HG03520 (cell line): Measurements from ENCODE around the gene MBD2.
"Not testable (repeated sequence)": the region's sequence is repeated elsewhere in the genome, so short reads cannot be mapped to it uniquely, and the experiment has no call there.

ENCODE experiments used
- ATAC-seq: cut with Tn5 transposase; IDR thresholded peaks from one replicate; pipeline ENCODE4 v1.9.1; 2021; ENCODE audit warnings: mild to moderate bottlenecking, moderate library complexity; ENCODE audit not compliant: unreplicated experiment

MBD2 gene

DNA sequence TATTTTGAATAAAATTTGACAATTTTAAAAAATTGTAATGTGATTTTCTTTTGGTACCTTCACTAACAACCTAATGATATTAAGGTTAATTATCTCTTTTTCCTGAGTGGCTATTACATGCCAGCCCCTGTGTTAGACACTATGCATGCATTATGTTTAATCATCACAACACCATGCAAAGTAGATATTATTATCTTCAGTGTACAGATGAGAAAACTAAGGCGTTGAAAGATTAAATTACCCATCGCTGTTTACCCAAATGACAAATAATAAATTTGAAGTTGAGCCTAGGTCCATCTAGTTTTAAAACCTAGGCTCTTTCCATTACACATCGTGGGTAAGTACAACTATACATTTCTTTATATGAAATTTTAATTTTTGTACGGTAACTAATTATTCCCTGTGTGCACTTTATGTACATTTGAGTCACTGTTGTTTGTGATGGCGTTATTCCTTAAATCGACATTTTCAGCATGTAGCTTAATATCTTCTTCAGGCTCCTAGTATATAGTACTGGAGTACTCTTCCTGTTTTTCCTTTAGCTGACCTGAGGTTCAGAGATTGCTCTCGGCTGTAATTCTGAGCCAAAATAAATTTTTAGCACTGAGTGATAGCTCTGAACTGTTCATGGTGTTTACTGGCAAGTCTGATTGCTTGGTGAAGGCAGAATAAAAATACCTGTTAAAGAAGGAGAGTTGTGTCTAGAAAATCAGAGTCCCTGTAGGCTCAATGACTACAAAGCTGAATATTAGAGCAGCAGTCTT is 13.9 kb upstream of the MBD2 start:
- ATAC-seq = no peak

DNA sequence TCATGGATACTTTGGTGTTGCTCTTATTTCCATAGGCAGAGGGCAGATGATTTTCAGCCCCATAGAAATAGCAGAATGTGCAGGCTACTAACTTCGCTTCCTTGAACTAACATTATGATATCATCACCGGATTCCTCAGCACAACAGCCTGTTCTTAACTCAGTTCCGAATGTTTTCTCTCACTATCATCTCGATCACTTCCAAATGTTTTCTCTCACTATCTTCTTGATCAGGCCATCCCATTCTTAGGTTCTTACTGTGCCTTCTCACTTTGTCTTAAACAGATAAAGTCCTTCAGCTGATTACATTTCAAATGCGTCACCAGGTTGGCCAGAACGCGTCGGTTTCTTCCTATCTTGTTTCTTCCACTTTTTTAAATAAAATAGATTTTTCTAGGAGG is 11.4 kb upstream of the MBD2 start:
- ATAC-seq = no peak

DNA sequence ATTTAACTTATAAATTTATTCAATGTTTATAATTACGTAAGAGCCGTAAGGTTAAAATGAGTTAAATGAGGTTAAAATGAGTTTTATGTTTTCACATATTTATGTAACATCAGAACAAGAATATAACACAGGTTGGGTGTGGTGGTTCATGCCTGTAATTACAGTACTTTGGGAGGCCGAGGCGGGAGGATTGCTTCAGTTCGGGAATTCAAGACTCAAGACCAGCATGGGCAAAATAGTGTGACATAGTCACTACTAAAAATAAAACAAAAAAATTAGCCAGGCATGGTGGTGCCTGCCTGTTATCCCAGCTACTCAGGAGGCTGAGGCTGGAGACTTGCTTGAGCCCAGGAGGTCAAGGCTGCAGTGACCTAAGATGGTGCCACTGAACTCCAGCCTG is 9.3 kb upstream of the MBD2 start:
- ATAC-seq = no peak

DNA sequence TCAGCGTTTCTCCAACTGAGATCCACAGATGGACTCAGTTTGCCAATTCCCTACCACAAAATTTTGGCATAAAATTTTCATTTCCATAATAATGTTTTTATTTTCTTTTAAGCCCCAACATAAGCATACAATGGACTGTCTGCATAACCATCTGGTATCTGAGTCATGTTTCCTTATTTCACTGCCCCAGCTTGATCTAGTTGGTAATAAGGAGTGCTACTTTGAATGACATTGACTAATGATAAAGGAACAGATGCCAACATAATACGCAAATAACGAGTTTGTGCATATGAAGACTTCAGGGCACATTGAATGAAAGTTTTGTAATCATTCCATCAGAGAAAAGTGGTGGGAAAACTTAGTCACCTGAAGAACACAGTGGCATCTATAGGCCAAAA is 8.8 kb upstream of the MBD2 start:
- no peak for ATAC-seq

DNA sequence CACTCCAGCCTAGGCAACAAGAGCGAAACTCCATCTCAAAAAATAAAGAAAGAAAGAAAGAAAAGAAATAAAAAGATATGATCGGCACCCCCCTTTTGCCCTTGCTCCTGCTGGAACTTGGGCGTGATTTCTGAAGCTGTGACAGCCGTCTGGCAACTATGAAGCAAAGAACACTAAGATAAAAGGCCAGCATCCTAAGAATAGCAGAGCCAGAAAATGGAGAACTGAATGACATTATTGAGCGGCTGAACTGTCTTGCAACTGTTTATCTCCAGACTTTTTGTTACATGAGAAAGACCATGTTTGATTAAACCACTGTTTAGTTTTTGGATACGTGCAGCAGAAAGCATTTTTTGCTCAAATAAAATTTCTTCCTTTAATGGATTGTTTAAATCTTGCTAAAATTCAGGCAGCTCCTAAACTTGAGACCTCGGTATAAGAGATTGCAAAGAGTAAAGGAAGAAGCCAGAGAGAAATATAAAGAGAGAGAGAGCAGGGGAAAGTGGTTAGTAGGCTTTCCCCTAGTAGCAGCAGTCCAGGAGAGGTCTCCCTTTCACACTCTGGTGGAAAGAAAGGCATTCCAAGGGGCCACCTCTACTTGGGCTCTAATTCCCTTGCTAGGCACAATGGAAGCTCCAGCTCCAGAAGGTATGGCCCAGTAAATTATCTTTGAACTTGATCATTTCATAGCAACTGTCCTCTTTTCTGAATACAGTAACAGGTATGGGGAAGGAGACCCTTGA is 8.2 kb upstream of the MBD2 start:
- no peak for ATAC-seq

DNA sequence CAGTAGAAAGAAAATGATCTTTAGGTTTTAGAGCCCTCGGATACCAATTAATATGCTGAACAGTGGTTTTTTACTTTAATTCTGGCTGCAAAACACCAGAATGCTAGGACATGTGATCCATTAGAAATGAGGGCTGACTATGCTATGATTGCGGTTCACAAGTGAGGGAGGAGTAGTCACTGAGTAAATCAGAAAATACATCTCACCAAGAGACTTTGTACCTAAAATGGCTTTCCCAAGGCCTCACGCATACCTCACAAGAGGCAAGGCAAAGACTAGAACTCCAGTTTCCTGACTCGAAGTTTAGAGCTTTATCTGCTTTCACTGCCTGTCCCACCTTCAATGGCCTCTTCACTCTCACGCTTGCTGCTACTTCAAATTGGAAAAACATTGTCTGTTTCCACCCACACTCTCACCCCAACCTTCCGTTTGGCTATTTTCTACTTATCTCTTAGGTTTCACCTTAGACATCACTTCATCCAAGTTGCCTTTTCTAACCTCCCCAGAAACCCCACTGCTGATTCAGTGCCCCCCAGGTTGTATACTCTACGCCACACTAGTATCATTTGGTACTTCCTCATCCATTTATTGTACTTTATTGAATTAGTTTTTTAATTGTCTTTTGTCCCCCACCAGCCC is 5.1 kb upstream of the MBD2 start:
- ATAC-seq = no peak

DNA sequence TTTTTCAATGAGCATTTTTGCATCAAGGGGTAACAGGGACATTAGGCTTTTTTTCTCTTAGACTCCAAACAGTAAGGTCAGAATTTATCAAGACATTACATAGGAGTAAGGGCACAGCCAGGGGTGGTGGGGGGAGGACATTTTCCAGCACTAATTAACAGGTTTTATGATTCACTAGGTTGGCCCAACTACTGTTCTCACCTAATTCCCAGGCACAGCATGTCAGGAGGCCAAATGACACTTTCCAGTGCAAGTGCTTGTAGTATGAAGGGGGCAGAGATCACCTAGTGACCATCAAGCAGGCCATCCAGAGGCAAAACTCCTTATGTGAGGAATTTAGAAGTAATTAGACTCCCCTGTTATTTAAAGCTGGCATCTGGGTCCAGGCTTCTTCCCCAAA is 3.9 kb upstream of the MBD2 start:
- no peak for ATAC-seq

DNA sequence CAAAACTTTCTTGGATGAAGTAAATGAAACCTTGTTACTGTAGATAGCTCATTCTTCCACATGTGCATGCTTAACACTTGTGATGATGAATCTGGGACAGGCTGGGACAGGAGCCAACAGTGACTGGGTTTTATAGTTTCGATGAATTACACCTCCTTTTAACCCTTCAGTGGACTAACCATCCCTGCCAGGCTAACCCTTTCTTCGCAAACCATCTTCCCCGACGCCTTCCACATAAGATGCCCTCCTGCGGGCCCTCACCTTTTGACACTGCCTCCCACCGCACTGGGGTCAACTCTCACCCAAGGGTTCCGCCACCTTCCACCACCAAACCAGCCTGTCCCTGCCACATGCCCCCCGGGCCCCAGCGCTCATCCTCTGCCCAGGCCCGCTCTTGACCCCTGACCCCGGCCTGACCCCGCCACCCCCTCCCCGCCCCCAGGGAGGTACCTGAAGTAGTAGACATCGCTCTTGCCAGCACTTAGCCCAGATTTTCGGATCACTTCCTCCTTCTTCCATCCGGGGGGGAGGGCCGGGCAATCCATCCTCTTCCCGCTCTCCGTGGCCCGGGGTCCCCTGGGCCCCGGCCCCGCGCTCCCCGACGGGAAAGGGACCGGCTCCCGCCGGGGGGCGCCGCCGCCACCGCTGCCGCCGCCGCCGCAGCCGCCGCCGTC is 764 bp downstream of the MBD2 start:
- ATAC-seq = peak; percentile 7

DNA sequence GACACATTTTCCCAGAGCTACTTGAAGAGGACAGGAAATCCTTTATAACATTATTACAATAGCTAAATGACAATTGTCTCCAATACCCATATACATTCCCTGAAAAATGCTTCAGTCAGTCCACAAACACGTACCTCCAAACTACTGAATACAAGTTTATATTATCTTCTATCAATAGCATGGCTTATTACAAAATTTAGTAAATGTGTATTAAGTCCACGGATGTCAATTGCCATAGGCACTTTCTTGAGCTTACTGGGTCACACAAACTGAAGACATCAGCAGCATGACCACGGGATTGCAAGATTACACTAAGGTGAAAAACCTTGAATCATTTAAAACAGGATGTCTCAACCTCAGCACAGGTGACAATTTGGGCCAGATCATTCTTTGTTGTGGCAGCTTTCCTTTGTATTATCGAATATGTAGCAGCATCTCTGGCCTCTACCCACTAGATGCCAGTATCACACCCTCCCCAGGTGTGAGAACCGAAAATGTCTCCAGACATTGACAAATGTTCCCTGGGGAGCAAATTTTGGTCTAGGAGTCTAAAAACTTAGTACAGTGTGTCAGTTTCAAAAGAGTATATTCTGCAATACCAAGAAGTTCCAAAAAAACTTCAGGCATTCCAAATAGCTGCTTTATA is 1.4 kb downstream of the MBD2 start:
- peak; percentile 23 for ATAC-seq

DNA sequence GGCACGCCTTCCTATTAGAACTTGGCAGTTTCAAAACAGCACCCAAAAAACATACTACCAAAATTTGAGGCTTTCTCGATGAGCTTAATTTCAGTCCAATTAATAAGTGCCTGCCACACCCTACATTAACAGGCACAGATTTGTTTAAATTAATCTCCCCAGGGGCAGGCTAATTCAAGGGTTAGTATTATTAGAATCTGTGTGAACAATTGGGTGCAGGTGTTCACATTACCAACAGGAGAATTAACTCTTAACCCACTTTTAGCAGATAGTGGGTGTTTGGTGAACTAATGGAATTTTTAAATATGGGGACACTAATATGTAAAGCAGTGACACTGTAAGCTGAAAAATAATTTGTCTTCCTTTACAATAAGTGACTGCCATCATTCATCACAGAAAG is 4.1 kb downstream of the MBD2 start:
- ATAC-seq = no peak

DNA sequence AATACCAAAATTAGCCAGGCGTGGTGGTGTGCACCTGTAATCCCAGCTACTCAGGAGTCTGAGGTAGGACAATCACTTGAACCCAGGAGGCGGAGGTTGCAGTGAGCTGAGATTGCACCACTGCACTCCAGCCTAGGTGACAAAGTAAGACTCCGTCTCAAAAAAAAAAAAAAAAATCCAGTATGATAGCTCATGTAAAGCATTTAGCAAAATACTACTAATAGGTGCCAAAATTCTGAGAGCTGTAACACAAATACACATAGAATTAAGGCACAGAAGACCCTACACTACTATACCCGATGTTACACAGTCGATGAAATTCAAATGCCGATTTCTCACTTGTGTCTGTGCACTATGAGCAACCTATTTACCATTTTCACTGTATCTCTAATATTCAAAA is 5.7 kb downstream of the MBD2 start:
- not testable (repeated sequence) for ATAC-seq

DNA sequence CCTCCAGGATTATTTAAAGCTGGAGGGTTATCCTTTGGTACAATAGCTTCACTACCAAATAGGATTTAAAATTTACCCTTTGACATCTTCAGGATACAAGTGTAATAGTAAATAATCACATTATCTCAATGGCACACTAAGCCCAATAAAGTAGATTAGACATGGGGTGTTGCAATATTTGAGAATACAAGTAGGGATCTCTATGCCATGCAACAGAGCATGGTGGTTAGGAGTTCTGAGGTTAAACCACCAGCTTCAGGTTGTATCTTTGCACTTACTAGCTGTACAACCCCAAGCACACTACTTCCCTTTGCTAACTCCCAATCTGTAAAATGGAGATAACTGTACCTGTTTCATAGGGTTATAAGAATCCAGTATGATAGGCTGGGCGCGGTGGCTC is 6.2 kb downstream of the MBD2 start:
- no peak for ATAC-seq

DNA sequence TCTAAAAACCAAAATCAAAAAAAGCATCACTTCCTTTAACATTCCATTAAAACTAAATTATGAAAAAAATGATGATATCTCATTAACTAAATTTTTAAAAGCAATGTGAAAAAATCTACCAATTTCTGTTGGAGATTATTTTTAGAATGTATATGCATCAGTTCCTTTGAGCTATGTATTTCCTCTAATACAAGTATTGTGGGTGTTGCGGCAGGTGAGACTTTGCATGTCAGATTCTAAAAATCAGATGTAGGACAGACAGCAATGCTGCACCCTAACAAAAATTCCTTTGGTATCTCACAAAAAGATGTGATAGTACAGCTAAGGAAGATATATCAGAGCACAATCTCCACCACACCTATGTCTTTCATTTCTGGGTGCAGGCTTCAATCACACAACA is 6.8 kb downstream of the MBD2 start:
- peak; percentile 58 for ATAC-seq

DNA sequence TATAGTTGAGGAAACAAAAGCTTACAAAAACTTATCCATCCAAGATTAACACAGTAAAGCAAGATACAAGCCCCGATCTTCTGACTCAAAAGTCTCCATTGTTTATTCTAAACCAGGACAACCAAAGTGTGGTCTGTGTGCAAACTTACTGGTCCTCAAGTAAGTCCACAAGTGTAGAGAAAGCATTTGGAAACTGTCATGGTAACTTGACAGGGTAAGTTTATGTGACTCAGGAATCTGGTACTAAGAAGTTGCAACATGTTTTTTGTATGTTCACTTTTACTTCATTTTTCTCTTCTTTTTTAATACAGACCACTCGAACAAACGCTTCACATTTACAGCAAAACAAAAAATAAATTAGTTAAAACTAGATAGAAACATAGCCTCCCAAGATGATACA is 9.4 kb downstream of the MBD2 start:
- no peak for ATAC-seq

DNA sequence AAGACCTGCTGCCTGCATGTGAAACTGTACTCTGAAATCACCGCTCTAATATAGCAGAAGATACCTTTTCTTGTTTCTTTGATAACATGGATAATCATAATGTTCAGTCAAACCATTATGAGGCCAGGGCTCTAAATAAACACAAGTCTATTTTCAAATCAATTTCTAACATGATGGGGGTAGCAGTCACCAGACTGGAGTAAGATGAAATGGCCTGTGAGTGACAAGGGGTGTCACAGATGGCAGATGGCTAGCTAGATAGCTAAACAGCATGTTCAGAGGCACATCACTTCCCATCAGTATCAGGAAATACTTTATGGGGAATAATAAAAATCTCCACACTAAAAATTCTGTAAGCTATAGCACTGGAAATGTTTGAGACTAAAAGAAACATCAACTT is 14.0 kb downstream of the MBD2 start:
- peak; percentile 37 for ATAC-seq

DNA sequence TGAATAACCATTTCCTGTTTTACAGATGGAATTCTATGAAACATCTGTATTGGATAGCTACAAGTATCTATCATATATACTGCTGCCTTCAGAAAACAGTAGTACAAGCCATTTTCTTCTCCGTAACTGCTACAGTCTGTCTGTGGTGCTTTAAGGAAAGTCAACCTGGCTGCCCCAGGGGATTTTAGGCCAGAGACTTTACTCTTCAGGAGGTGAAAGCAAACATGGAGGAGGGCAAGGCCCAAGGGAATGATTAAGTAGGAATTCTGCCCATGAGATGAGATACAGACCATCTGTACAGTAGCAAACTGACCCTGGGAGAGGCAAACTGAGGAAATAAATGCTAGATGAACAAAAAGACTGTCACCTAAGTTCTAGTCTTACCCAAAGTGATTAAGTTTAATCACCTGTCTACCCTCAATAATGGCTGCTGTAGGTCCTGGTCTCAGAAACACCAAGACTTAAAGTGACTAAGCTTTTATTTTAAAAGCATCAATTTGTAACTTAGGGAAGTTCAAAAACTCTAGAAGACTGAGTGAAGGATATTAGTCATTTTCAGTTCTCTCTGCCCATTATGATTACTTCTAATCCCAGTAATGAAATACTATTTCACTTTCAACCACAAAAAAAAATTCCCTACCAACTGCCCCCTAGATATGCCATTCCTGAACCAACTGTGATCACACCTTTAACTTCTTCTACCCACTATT is 14.8 kb downstream of the MBD2 start:
- ATAC-seq = peak; percentile 78

DNA sequence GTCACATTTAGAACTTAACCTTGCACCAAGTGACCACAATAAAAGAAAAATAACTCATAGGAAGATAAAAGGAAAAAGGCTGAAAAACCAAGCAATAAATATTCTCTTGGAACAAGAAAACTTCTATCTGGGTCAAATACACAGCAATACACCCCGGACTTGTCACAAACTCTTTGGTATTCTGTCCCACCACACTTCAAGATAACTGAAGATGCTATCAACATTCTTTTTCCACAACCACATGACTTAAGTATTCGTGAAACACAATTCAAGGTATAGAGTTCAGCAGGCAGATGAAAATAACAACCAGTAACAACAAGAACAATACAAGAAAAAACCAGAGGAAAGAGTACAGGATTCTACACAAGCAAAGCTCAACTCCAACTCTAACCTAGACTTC is 18.0 kb downstream of the MBD2 start:
- ATAC-seq = no peak

DNA sequence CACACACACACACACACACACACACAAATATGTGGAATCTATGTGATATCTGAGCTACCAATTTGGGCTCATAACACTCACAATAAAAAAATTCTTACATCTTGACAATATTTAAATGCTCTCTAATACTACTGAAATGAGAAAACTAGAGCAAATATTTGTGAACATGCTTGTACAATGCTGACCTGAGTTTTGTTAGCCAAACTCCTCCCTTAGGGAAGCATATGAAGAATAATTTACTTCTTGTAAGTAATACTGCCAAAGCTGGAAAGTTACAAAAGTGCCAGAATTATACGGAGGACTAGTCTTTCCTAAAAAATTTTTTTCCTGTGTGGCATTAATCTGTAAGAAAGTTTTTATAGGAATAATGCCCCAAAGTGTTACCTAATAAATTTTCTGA is 18.5 kb downstream of the MBD2 start:
- no peak for ATAC-seq

DNA sequence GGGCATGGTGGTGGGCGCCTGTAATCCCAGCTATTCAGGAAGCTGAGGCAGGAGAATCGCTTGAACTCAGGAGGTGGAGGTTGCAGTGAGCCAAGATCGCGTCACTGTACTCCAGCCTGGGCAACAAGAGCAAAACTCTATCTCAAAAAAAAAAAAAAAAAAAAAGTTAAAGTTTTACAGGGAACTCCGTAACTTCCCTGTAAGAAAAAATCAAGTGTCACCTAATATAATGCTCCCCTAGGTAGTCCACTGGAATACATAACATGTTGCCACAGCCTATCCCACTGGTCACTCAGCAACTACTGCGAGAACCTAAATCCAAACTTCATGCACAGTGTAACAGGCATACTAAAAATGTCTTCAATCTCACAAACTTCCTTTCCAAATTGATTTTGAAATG is 19.0 kb downstream of the MBD2 start:
- ATAC-seq = not testable (repeated sequence)

DNA sequence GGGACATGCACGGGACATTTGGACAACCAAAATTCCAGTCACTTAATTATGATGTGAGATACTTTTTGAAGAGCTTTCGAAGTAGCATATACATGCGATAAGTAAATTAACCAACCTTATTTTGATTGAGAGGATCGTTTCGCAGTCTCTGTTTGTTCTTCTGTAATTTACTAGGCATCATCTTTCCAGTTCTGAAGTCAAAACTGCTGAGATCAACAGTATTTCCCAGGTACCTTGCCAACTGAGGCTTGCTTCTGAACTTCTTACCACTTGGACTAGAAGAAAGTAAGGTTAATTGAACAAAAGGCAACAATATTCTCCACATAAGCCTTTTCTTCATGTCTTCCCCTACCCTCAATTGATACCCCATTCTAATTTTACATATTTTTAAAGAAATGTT is 19.6 kb downstream of the MBD2 start:
- no peak for ATAC-seq
